WTC11 (cell line): ENCODE results near the gene TBC1D4. TPM values are rescaled to one million over a fixed set of nuclear protein-coding genes. Genes with fewer than 3 reads are reported as not detected.
"Not testable (repeated sequence)": the region's sequence is repeated elsewhere in the genome, so short reads cannot be mapped to it uniquely, and the experiment has no call there.

Source experiments
- ATAC-seq: fragments of 200-7000 bp; cut with Tn5 transposase; 2 replicates; pipeline ENCODE4 v1.10.0; 2021; ENCODE audit warnings: mild to moderate bottlenecking, moderate library complexity
- CTCF ChIA-PET: fragments of 300-600 bp; sonication (Branson Sonifier 250); formaldehyde crosslinking; loops from one replicate; lab custom pipeline; 2021; ENCODE audit warnings: antibody characterized with exemption; lab: Charles Lee
- POLR2A ChIA-PET: fragments of 350-600 bp; sonication (Branson Sonifier 250); formaldehyde crosslinking; loops from one replicate; lab custom pipeline; 2021; ENCODE audit warnings: antibody characterized with exemption; lab: Charles Lee
- DNase-seq: peaks from one replicate; pipeline ENCODE4 v3.0.0; 2021; ENCODE audit warnings: low spot score
- H3K27ac Mint-ChIP-seq: 2 replicates; pipeline ENCODE4 v1.8.0; 2021; ENCODE audit warnings: mixed read lengths
- H3K27me3 Mint-ChIP-seq: 2 replicates; pipeline ENCODE4 v1.8.0; 2021; ENCODE audit warnings: low read depth, mild to moderate bottlenecking, moderate library complexity, mixed read lengths
- H3K36me3 Mint-ChIP-seq: 2 replicates; pipeline ENCODE4 v1.8.0; 2021; ENCODE audit warnings: mixed read lengths
- H3K4me1 Mint-ChIP-seq: 2 replicates; pipeline ENCODE4 v1.8.0; 2022; ENCODE audit warnings: mixed read lengths
- H3K4me3 Mint-ChIP-seq: 2 replicates; pipeline ENCODE4 v1.8.0; 2021; ENCODE audit warnings: mild to moderate bottlenecking, moderate library complexity, mixed read lengths
- H3K9me3 Mint-ChIP-seq: 2 replicates; pipeline ENCODE4 v1.8.0; 2021; ENCODE audit warnings: mixed read lengths
- AR ChIP-seq: fragments of 250-450 bp; sonication (Bioruptor Pico); IDR thresholded peaks from 2 replicates; pipeline ENCODE4 v1.9.0; 2021; ENCODE audit warnings: mild to moderate bottlenecking
- CDX4 ChIP-seq: fragments of 250-450 bp; sonication (Bioruptor Pico); IDR thresholded peaks from 2 replicates; pipeline ENCODE4 v1.9.0; 2021; ENCODE audit warnings: moderate library complexity, mild to moderate bottlenecking, inconsistent platforms, borderline replicate concordance
- GRHL2 ChIP-seq: fragments of 250-450 bp; sonication (Bioruptor Pico); IDR thresholded peaks from 2 replicates; pipeline ENCODE4 v1.8.0; 2022; ENCODE audit warnings: mild to moderate bottlenecking, moderate library complexity; ENCODE audit not compliant: insufficient replicate concordance, severe bottlenecking
- JUN ChIP-seq: sonication (generic); formaldehyde crosslinking; IDR thresholded peaks from 2 replicates; pipeline ENCODE4 v1.8.0; 2023; ENCODE audit warnings: mild to moderate bottlenecking, missing genetic modification reagents
- MXD4 ChIP-seq: fragments of 250-450 bp; sonication (Bioruptor Pico); IDR thresholded peaks from 2 replicates; pipeline ENCODE4 v1.8.0; 2021; ENCODE audit warnings: mild to moderate bottlenecking, moderate library complexity, borderline replicate concordance
- NFATC4 ChIP-seq: fragments of 250-450 bp; sonication (Bioruptor Pico); IDR thresholded peaks from 2 replicates; pipeline ENCODE4 v1.9.0; 2021; ENCODE audit warnings: mild to moderate bottlenecking
- OVOL2 ChIP-seq: fragments of 250-450 bp; sonication (Bioruptor Pico); IDR thresholded peaks from 2 replicates; pipeline ENCODE4 v1.9.0; 2021; ENCODE audit warnings: mild to moderate bottlenecking, borderline replicate concordance
- SMAD3 ChIP-seq: sonication (generic); formaldehyde crosslinking; IDR thresholded peaks from 2 replicates; pipeline ENCODE4 v1.8.0; 2022; ENCODE audit warnings: missing genetic modification reagents, mild to moderate bottlenecking, borderline replicate concordance
- SMAD4 ChIP-seq: sonication (generic); formaldehyde crosslinking; IDR thresholded peaks from 2 replicates; pipeline ENCODE4 v1.8.0; 2022; ENCODE audit warnings: mild to moderate bottlenecking, missing genetic modification reagents
- SP1 ChIP-seq: sonication (generic); formaldehyde crosslinking; conservative IDR thresholded peaks from 2 replicates; pipeline ENCODE4 v1.8.1; 2022; ENCODE audit warnings: missing genetic modification reagents
- ZNF232 ChIP-seq: sonication (generic); formaldehyde crosslinking; IDR thresholded peaks from 2 replicates; pipeline ENCODE4 v1.8.0; 2022; ENCODE audit warnings: mild to moderate bottlenecking, missing genetic modification reagents
- ZNF532 ChIP-seq: fragments of 250-450 bp; sonication (Bioruptor Pico); IDR thresholded peaks from 2 replicates; pipeline ENCODE4 v1.9.0; 2021; ENCODE audit warnings: mild to moderate bottlenecking, borderline replicate concordance
- ZNF671 ChIP-seq: fragments of 250-450 bp; sonication (Bioruptor Pico); IDR thresholded peaks from 2 replicates; pipeline ENCODE4 v1.8.0; 2021; ENCODE audit warnings: mild to moderate bottlenecking
- total RNA-seq: library from RNA; stranded (reverse); gene quantifications from 3 replicates; pipeline ENCODE4 v1.2.3, GENCODE V29; 2021
- TF ChIP-seq, protein P1 (sequence below): sonication (generic); formaldehyde crosslinking; IDR thresholded peaks from 2 replicates; pipeline ENCODE4 v1.8.0; 2022; ENCODE audit warnings: mild to moderate bottlenecking, missing genetic modification reagents
- TF ChIP-seq, protein P2 (sequence below): sonication (generic); formaldehyde crosslinking; IDR thresholded peaks from 2 replicates; pipeline ENCODE4 v1.8.0; 2022; ENCODE audit warnings: mild to moderate bottlenecking, missing genetic modification reagents

Gene TBC1D4
- total RNA-seq, 1 experiment from 2014 or later: 37.1 TPM

- no peak overlapping the region for H3K27ac Mint-ChIP-seq
- no peak overlapping the region for H3K4me3 Mint-ChIP-seq
- 0 out of 2 replicates have a peak, but pooled peaks cover 2% of the 10 kb centered on the region for H3K4me1 Mint-ChIP-seq
- DNase-seq (no peak), ATAC-seq (no peak)
- H3K27me3 Mint-ChIP-seq: no peaks in the 10 kb centered on the region
- ChIA-PET CTCF (no interaction called here), POLR2A (no interaction called here)
- TF ChIP-seq NFATC4 (CRISPR knock-in tag): no peak
- TF ChIP-seq, protein P1, sequence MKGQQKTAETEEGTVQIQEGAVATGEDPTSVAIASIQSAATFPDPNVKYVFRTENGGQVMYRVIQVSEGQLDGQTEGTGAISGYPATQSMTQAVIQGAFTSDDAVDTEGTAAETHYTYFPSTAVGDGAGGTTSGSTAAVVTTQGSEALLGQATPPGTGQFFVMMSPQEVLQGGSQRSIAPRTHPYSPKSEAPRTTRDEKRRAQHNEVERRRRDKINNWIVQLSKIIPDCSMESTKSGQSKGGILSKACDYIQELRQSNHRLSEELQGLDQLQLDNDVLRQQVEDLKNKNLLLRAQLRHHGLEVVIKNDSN: no peak
- no peak for TF ChIP-seq SMAD3 (CRISPR knock-in tag)
- no peak for TF ChIP-seq JUN
- TF ChIP-seq, protein P2, sequence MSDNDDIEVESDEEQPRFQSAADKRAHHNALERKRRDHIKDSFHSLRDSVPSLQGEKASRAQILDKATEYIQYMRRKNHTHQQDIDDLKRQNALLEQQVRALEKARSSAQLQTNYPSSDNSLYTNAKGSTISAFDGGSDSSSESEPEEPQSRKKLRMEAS (CRISPR knock-in tag): no peak
- no peak for TF ChIP-seq CDX4 (CRISPR knock-in tag)
- no peak for TF ChIP-seq ZNF532
- no peak for TF ChIP-seq OVOL2 (CRISPR knock-in tag)
- TF ChIP-seq SP1 (CRISPR knock-in tag): no peak
- no peak for TF ChIP-seq ZNF232
- no peak for TF ChIP-seq GRHL2 (CRISPR knock-in tag)
- peaks cover 48% of the 10 kb centered on the region for H3K36me3 Mint-ChIP-seq
- peaks cover 35% of the 10 kb centered on the region for H3K9me3 Mint-ChIP-seq
Measured at GRCh38 chr13:75285310-75285709, 196.7 kb downstream of the TBC1D4 start.

DNA sequence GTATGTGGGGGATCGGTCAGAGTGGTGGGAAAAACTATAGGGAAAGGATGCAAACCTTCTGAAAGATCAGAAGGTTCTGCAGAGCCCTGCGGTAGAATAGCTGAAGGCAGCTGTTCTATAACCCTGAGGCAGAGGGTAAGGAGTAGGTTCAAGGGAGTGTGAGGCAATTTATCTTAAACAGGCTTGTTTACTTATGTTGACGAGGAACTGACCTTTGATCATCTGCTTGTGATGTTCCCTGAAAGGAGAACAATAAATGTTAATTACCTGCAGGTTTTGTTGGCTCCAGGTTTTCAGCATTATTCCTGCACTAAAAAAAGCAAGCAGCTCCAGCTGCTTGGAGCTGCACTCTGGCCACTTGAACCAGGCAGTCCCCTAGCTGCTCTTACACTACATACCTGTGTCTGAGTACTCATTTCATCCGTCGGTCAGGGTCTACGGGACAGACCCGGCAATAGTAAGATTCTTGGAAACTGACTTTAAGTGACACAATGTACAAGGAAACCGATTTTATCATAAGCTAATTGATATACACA, 202.1 kb downstream of the TBC1D4 start:
- ATAC-seq (no peak), DNase-seq (no peak)
- Mint-ChIP-seq H3K36me3 (peaks cover 74% of the 10 kb centered on the region), H3K27ac (no peak overlapping the region), H3K9me3 (peaks cover 82% of the 10 kb centered on the region), H3K4me1 (no peaks in the 10 kb centered on the region), H3K4me3 (no peak overlapping the region), H3K27me3 (no peaks in the 10 kb centered on the region)
- TF ChIP-seq ZNF671 (no peak), AR (CRISPR knock-in tag) (no peak), MXD4 (CRISPR knock-in tag) (no peak), SMAD4 (no peak)
- POLR2A ChIA-PET: no interaction called here
- CTCF ChIA-PET: no interaction called here

DNA sequence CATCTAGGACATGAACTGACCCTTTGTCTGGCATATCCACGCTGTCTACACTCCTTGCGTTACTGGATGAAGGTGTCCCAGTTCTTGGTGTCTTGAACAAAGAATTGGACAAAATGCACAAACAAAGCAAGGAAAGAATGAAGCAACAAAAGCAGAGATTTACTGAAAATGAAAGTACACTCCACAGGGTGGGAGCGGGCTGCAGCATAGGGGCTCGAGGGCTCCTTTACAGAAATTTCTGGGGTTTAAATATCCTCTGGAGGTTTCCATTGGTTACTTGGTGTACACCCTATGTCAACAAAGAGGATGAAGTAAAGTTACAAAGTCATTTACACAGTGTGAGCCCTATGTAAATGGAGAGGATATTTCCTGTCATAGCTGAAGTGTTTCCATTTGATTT, 208.3 kb downstream of the TBC1D4 start:
- CTCF ChIA-PET, DNase-seq, H3K4me3 Mint-ChIP-seq, H3K27ac Mint-ChIP-seq, POLR2A ChIA-PET, ATAC-seq, H3K27me3 Mint-ChIP-seq, H3K4me1 Mint-ChIP-seq: not testable (repeated sequence)
- Mint-ChIP-seq H3K36me3 (peaks cover 29% of the 10 kb centered on the region), H3K9me3 (peaks cover 57% of the 10 kb centered on the region)
